Neutrophil (primary cell): ENCODE measurements around the gene CACNA2D3.

Experiments used
- H3K27ac ChIP-seq: fragments of 200-600 bp; sonication (generic); 2 replicates; pipeline ENCODE4 v1.5.1; 2016; ENCODE audit warnings: mild to moderate bottlenecking, moderate library complexity
- H3K27me3 ChIP-seq: fragments of 200-600 bp; sonication (generic); 2 replicates; pipeline ENCODE4 v1.6.0; 2016; ENCODE audit warnings: mild to moderate bottlenecking
- H3K36me3 ChIP-seq: fragments of 200-600 bp; sonication (generic); 2 replicates; pipeline ENCODE4 v1.5.1; 2017
- H3K4me1 ChIP-seq, 2 experiments: fragments of 200-600 bp in 1 of 2; sonication (generic) in 1 of 2; 1 replicate in 1 of 2; 2 replicates in 1 of 2; pipeline versions ENCODE4 v1.5.1 to v1.6.1; 2013 to 2016; ENCODE audit warnings: low read depth in 1 of 2, low read length in 1 of 2, mild to moderate bottlenecking in 1 of 2, moderate library complexity in 1 of 2; ENCODE audit not compliant: control insufficient read depth in 1 of 2, insufficient read depth in 1 of 2
- H3K4me3 ChIP-seq, 2 experiments: fragments of 200-600 bp in 1 of 2; sonication (generic) in 1 of 2; 1 replicate in 1 of 2; 2 replicates in 1 of 2; pipeline ENCODE4 v1.5.1; 2013 to 2016; ENCODE audit warnings: low read depth in 1 of 2, low read length in 1 of 2, mild to moderate bottlenecking in 1 of 2, moderate library complexity in 1 of 2
- H3K9me3 ChIP-seq: fragments of 200-600 bp; sonication (generic); 2 replicates; pipeline ENCODE4 v1.5.1; 2016
- TF ChIP-seq, protein P1 (sequence below): fragments of 200-600 bp; sonication (generic); IDR thresholded peaks from 2 replicates; pipeline ENCODE4 v1.5.1; 2016; ENCODE audit warnings: antibody characterized with exemption

The CACNA2D3 gene

DNA sequence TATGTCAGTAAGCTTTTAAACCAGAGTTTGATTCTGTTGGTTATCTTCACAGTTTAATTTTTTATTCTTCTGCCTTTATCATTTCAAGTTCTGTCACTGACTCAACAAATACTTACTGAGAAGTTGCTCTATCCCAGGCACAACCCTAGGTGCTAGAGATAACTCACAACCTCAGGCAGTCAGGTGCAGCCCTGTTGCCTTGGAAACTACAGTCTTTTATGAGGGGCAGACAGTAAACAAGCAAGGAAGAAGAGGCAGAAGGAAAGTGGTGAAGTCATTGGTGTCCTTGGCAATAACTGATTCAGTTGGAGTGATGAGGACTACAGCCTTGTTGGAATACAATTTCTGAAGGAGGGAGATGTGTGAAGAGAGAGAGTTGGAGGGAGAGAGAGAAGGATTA is 947.6 kb downstream of the CACNA2D3 start:
- Histone ChIP-seq H3K9me3 (no peaks in the 10 kb centered on the region), H3K4me1 (no peaks in the 10 kb centered on the region), H3K27ac (no peak overlapping the region), H3K4me3 (no peak overlapping the region), H3K27me3 (no peaks in the 10 kb centered on the region), H3K36me3 (no peaks in the 10 kb centered on the region)
- TF ChIP-seq, protein P1, sequence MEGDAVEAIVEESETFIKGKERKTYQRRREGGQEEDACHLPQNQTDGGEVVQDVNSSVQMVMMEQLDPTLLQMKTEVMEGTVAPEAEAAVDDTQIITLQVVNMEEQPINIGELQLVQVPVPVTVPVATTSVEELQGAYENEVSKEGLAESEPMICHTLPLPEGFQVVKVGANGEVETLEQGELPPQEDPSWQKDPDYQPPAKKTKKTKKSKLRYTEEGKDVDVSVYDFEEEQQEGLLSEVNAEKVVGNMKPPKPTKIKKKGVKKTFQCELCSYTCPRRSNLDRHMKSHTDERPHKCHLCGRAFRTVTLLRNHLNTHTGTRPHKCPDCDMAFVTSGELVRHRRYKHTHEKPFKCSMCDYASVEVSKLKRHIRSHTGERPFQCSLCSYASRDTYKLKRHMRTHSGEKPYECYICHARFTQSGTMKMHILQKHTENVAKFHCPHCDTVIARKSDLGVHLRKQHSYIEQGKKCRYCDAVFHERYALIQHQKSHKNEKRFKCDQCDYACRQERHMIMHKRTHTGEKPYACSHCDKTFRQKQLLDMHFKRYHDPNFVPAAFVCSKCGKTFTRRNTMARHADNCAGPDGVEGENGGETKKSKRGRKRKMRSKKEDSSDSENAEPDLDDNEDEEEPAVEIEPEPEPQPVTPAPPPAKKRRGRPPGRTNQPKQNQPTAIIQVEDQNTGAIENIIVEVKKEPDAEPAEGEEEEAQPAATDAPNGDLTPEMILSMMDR, result no peak

DNA sequence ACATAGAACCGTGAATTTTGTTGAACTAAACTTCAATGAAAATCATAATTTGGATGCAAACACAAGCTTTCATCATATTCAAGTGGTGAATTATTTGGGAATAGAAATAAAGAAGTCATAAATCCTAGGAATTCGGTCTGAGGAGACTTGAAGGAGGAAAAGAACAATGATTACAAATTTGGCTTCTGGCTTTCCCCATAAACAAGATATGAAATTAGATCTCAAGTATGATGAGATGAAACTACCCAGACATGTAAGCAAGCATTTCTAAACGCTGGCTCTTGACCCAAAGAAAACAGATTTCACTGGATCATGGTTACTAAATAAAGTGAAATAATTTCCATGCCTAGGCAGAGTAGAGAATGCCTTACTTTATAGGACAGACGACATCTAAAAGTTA is 952.4 kb downstream of the CACNA2D3 start:
- no peaks in the 10 kb centered on the region for H3K27me3 ChIP-seq
- H3K4me1 ChIP-seq, result no peaks in the 10 kb centered on the region
- TF ChIP-seq, protein P1, result no peak
- no peak overlapping the region for H3K4me3 ChIP-seq
- H3K27ac ChIP-seq, result no peak overlapping the region
- H3K9me3 ChIP-seq, result no peaks in the 10 kb centered on the region
- H3K36me3 ChIP-seq, result no peaks in the 10 kb centered on the region

DNA sequence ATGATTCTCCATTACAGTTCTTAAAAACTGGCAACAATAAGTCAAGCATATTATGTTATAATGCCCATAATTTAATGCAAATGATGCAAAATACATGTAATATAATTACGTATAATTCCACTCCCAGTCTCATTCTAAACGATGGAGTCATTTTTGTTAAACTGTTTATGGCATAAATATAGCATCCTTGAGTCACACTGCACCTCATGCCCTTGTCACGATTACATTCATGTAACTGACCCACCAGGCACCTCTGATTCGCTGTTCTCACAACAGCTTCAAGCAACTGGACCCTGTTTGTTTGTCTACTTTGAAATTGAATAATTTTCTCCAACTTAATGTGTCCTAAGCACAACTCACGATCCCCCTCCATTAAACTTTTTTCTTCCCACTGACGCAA is 953.5 kb downstream of the CACNA2D3 start:
- Histone ChIP-seq H3K27ac (no peak overlapping the region), H3K9me3 (no peaks in the 10 kb centered on the region), H3K36me3 (no peaks in the 10 kb centered on the region), H3K4me1 (no peaks in the 10 kb centered on the region), H3K27me3 (no peaks in the 10 kb centered on the region), H3K4me3 (no peak overlapping the region)
- TF ChIP-seq, protein P1, result no peak

DNA sequence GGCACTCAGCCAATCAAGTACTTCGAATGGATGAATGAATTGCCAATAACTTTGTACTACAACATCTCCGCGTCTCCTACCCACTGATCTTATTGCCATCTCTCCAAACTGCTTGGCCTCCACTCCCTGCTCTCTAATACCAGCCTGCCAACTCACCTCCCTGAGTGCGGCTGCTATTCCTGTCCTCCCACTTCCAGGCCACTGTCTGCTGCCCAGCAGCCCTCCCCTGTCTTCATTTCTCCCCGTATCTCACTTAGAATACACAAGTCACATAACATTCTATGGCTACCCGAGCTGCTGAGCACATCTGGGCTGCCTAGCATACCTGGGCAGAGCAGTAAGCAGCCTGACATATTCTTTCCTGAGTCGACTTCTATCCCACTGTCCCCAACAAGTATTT is 955.4 kb downstream of the CACNA2D3 start:
- TF ChIP-seq, protein P1, result no peak
- Histone ChIP-seq H3K36me3 (no peaks in the 10 kb centered on the region), H3K4me1 (no peaks in the 10 kb centered on the region), H3K27me3 (no peaks in the 10 kb centered on the region), H3K4me3 (no peak overlapping the region), H3K27ac (no peak overlapping the region), H3K9me3 (no peaks in the 10 kb centered on the region)

DNA sequence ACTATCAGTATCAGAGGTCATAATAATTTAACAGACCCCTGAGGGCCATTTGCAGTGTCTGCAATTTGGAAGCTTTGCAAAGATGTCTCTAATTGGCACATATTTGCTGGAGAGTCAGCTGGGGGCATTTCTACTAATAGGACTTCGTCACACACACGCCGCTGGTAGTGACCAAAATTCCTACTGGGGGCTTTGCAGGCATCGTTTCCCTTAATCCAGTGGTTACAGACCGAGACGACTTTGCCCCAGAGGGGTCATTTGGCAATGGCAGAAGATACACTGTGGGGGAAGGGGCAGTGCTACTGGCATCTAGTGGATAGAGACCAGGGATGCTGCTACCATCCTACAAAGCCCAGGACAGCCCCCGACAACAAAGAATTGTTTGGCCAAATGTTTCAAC is 956.5 kb downstream of the CACNA2D3 start:
- H3K4me1 ChIP-seq, result no peaks in the 10 kb centered on the region
- no peak overlapping the region for H3K27ac ChIP-seq
- H3K27me3 ChIP-seq, result no peaks in the 10 kb centered on the region
- H3K4me3 ChIP-seq, result no peak overlapping the region
- H3K36me3 ChIP-seq, result no peaks in the 10 kb centered on the region
- TF ChIP-seq, protein P1, result no peak
- H3K9me3 ChIP-seq, result no peaks in the 10 kb centered on the region

DNA sequence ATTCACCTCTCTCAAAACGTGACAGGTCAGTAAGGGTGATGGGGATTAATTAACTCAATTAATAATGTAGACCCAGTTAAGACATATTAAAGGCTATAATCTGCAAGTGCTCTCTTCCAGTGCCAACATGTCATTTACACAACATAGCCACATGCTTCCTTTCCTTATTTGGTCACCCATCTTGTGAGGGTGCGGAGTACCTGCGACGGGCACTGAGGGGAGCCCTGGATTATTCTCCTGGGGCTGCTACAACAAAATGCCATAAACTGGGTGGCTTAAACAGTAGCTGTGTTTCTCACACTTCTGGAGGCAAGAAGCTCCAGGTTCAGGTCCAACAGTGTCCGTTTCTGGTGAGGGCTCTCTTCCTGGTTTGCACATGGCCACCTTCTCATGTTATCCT is 962.9 kb downstream of the CACNA2D3 start:
- no peak overlapping the region for H3K27ac ChIP-seq
- no peaks in the 10 kb centered on the region for H3K27me3 ChIP-seq
- H3K36me3 ChIP-seq, result no peaks in the 10 kb centered on the region
- no peaks in the 10 kb centered on the region for H3K9me3 ChIP-seq
- TF ChIP-seq, protein P1, result no peak
- H3K4me3 ChIP-seq, result no peak overlapping the region
- no peaks in the 10 kb centered on the region for H3K4me1 ChIP-seq
